GM04504 (cell line): ENCODE results near the gene FBXO46.

Experiments
- DNase-seq: peaks from one replicate; pipeline ENCODE4 v3.0.0-alpha.2; 2012; ENCODE audit warnings: low read depth

The FBXO46 gene, protein sequence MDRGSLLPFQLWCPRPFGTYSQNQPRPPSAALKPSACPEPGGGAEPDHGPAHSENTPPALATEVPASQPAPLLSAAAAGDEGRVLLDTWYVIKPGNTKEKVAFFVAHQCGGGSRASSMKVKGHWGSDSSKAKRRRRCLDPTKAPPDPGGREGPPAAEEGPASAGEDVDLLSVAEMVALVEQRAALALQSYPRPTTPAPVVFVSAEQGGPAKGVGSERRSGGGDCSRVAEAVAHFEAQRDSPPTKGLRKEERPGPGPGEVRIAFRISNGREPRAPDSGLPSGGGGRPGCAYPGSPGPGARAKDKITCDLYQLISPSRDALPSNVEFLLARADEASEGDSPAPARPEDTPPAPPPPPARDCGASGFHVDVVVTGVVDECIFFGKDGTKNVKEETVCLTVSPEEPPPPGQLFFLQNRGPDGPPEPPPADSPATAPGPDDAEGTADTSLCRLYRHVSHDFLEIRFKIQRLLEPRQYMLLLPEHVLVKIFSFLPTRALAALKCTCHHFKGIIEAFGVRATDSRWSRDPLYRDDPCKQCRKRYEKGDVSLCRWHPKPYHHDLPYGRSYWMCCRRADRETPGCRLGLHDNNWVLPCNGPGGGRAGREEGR

DNA sequence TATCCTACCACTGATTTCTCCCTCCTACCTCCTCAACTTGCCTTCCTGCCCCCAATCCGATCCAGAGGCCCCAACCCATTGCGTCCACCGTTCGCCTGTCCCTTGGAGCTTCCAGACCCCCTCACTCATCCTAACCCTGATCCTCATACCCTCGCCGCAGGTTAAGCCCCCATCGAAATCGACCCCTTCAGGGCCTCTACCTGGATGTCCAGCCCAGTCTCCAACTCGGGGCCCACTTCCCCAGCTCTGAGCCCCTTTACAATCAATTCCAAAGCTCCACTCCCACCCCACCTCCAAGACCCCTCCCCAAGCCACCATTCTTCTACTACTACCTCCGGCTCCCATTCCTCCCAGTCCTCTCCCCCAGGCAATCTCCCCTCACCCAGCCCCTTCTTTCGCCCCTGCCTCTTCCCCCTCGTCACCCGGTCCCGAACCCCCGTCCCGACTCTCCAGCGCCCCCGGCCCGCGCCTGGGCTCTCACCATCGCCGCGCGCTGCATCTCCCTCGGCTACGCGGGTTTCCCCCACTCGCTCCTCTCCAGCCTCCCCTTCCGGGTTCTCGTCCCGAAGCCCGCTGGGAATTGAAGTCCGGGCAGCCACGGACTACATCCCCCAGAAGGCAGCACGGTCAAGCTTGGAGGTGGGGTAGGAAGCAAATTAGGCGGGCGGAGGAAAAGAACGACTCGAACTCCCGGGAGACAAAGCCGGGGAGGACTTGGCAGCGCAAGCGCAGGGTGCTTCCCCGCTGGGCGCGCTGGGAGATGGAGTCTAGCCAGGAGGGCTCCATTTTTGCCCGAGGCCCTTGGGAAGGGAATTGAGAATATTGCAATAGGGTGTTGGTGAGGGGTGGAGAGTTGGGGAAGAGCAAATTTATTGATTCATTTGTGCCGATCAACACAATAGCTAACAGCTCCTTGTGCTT lies at the start of gene FBXO46:
FBXO46 (minus strand) TSS at position 529 of the 921 bp plus-strand sequence. CDS start 17,401 bp downstream, outside the sequence.
- peak; percentile 96 for DNase-seq

DNA sequence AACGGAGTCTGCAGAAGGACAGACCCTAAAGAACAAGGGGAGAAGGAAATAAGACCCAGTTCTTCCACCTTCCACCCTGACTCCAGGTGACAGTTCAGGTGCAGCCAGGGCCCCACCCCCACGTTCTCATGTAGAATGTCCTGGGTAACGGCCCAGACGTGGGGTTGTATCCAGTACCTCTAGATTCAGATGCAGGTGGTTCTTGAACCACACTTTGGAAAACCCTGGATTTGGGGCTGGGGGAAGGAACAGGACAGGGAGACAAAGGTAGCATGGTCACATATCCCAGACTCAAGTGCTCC lies 49.4 kb upstream of the FBXO46 start:
- no peak for DNase-seq

DNA sequence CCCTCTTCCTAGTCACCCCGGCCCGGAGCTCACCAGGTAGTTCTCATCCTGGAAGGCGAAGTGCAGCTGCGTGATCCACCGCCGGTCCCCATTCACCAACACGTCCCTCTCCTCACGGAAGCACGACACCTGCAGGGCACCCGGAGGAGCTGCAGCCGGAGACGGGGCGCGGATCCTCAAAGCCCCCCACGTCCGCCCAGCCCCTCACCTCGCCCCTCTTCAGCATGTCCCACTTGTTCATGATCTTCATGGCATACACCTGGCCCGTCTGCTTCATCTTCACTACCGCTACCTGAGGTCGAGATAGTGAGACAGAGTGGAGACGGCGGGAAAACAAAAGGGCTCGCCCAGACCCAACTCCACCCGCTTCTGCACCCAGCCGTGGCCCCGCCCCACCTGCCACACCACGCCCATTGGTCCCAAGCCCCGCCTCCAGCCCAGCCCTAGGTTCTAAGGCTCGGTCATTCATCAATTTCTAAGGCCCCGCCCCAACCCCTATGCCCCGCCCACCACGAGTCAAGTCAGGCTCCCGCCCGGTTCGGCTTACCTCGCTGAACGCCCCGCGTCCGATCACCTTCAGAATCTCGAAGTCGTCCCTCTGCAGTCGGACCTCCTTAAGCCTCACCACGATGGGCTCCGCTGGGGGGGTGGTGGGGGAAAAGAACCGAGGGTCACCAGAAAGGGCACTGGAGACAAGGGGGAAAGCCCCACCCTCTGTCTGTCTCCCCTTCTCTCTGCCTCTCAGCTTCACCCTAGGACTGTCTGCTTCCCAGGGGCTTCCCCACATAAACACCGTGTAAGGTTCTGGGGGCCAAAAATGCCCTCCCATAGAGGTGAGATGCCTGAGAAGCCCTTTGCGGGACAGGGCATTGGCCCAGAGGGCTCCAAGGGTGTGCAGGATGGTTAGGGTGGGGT lies 48.8 kb upstream of the FBXO46 start:
- no peak for DNase-seq

DNA sequence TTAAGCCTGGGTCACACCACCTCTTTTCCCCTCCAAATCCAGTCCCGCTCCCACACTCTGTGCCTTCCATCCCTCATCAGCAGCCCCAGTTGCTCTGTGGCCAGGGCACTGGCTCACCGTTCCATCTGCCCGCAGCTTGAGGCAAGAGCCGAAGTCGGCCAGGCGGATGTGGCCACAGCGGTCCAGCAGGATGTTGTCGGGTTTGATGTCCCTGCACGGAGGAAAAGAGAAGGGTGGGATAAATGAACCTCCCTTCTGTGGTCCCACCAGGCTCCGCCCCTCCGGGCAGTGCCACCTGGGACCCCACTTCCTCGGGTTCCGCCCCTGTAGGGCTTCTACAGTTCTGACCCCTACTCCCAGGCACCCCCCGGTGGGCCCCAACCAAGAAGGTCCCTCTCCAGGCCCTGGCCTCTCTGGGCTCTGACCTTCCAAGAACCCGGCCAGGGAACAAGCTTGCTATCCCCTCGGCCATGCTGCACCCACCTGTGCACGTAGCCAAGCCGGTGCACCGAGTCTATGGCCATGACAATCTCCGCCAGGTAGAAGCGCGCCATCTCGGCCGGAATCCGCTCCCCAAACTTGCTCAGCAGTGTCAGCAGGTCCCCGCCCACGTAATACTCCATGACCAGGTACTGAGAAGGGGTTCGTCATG lies 47.4 kb upstream of the FBXO46 start:
- DNase-seq, result no peak

DNA sequence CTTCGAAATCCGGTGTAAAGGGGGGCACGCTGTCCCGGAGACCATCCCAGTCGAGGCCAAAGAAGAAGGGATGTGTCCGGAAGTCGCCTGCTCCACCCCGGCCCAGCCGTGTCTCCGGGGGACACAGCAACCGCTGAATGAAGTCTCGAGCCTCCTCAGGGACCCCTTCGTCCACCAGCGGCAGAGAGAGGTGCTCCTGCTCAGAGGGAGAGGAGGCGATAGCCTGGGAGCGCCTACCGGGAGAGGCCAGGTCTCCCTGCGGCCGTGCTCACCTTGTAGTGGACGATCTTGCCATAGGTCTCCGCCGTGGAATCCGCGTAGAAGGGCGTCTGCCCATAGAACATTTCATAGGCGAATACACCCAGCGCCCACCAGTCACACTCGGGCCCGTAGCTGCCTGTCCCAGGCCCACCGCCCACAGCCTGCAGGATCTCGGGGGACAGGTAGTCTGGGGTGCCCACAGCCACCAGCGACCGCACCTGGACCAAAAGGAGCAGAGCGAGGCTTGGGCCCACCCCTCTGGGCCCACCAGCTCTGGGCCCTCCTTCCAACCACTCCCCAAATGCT lies 46.8 kb upstream of the FBXO46 start:
- DNase-seq, result no peak

DNA sequence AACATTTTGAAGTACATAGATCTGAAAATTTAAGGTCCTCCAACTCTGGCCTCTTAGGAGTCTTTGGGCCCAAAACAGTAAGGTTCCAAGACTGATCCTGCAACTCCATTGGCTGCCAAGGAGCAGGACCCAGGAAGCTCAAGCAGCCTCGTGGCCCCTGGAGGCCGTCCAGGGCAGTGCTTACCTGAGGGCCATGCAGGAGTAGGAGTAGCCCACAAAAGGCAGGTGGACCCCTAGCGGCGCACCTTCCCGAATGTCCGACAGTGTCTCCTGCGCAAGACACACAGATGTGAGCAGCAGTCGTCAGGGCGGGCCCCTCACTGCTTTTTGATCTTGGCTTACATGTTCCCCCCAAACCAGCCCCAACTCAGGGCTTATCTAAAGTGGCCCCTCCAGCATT lies 44.1 kb upstream of the FBXO46 start:
- DNase-seq, result no peak

DNA sequence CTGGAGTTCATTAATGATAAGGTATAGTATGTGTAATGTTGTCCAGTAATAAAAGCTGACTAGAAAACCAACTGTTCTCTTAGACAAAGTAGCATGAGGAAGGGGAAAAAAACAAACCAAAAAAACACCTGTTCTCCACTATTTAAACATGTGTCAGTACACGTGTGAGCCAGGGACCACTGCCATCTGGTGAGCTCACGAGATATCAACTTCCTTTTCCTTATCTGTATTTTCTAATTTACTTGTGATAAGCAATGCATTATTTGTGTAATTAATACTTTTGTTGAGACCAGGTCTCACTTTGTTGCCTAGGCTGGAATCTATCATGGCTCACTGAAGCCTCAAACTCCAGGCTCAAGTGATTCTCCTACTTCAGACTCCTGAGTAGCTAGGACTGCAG lies 42.7 kb upstream of the FBXO46 start:
- no peak for DNase-seq

DNA sequence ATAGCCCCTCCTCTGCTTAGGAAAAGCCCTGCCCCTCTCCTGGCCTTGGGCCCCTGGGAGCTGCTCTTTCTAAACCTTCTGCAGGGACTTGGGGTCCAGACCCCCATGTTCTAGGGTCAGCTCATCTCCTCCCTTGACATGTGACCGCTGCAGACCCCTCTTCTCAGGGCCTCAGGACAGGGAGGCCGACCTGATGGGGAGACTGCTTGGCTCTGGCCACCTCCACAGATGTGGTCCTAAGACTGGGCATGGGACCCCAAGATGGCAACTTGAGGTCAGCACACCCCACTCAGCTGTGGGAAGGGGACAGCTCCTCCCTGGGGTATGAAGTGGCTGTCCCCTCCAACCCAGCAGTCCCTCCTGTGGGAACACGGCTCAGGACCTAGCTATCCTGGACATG lies 42.2 kb upstream of the FBXO46 start:
- no peak for DNase-seq

DNA sequence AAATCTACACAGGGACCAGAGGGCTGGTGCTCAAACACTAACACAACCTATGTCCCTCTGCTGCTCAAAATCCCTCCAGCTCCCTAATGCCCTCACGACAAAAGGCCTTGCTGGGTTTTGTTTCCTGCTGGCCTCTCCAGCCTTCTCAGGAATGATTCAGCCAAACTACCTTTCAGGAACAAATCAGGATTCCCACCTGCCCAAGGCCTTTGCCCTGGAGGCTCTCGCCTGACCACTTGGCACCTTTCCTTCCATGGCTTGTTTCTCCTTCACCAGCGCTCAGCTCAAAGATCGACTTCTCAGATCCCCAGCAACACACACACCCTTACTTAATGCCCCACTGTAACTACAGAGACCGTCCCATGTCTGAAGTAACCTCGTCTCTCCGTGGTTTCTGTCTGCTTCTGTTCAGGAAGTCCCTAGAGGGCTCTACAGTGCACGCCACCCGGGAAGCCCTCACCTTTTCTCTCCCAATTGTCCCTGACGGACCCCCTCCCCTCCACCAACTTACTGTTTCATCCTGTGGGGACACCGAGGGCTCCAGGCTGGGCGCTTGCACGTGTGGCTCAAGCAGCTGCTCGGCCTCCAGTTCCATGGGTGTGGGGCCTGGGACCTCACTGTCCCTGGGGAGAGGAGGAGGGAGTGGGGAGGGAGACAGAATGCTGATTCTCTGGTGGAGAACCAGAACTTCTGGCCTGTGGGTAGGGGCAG lies 41.6 kb upstream of the FBXO46 start:
- DNase-seq, result no peak

DNA sequence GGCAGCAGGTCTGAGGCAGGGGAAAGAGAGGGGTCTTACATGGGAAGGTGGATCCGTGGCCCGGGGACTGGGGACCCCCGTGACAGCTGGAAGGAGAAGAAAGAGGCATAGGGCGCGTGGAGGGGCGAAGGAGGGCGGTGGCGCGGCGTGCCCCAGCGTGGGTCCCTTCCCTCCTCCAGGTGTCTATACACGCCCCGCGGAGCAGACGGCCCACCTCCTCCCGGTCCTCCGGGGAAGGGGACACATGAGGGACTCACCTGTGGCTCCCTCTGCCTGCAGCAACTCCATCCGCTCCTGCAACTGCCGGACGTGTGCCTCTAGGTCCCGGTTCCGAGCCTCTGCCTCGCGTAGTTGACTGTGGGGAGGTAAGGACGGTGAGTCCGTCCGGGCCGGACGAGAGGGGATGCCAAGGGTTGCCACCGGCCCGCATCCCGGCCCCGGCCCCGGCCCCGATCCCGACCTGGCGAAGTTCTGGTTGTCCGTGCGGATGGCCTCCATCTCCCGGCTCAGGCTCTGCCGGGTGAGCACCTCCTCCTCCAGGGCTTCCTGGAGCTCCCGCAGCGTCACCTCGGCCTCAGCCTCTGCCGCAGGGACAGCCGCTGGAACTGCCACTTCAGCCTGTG lies 40.7 kb upstream of the FBXO46 start:
- DNase-seq, result no peak

DNA sequence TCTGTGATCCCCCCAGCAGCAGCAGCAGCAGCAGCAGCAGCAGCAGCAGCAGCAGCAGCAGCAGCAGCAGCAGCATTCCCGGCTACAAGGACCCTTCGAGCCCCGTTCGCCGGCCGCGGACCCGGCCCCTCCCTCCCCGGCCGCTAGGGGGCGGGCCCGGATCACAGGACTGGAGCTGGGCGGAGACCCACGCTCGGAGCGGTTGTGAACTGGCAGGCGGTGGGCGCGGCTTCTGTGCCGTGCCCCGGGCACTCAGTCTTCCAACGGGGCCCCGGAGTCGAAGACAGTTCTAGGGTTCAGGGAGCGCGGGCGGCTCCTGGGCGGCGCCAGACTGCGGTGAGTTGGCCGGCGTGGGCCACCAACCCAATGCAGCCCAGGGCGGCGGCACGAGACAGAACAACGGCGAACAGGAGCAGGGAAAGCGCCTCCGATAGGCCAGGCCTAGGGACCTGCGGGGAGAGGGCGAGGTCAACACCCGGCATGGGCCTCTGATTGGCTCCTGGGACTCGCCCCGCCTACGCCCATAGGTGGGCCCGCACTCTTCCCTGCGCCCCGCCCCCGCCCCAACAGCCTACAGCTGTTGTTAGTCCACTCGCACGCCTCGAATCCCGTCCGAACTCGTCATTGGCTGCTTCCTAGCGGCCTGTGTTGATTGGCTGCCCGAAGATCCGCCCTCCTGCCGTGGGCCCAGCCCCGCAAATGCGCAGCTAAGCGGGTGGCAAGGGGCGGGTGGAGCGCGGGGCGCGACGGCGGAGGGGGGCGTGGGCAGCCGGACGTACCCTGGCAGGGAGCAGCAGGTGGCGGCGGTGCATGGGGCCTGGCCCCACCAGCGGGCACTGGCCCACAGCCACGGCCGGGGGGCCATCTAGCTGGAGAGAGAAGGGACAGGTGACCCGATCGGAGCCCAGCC lies 39.8 kb upstream of the FBXO46 start:
- peak; percentile 95 for DNase-seq

DNA sequence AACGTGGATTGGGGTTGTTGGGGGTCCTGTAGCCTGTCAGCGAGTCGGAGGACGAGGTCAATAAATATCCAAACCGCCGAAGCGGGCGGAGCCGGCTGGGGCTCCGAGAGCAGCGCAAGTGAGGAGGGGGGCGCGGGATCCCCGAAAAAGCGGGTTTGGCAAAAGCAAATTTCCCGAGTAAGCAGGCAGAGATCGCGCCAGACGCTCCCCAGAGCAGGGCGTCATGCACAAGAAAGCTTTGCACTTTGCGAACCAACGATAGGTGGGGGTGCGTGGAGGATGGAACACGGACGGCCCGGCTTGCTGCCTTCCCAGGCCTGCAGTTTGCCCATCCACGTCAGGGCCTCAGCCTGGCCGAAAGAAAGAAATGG lies 39.1 kb upstream of the FBXO46 start:
- DNase-seq, result no peak

DNA sequence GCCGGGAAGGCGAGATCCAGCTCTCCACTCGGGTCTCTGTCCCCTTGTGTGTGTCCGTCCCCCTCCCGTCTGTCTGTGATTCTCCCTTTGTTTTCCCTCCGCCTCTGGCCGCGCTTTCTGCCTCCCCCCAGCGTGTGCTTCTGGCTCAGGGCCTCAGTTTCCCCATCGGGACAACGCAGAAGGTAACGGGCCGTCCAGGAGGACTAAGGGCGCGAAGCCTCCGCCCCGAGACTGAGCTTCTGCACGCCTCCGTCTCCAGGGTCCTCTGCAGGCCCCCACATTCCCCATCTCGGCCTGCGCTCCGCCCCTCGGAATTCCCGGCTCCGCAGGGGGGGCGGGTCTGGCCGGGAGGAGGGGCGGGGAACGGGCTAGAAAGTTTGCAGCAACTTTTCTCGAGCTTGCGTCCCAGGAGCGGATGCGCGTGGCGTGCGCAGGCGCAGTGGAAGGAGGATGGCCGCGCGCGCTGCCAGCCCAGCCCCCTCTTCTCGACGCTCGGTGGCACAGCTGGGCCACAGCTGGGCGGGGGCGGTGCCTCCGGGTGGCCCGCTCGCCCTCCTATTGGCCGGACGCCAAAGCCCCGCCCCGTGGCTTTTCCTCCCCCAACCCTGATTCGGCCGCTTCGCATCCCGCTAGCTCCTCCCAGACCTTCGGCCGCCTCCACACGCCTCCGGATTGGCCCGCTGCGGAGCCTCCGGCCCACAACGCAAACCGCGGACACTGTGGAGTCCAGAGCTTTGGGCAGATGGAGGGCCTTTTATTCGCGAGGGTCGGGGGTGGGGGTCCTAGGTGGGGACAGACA lies 38.5 kb upstream of the FBXO46 start, which contains the start of gene SIX5:
SIX5 (minus strand) TSS at position 269 of the 799 bp plus-strand sequence. CDS start 408 bp downstream, outside the sequence.
- peak; percentile 96 for DNase-seq

DNA sequence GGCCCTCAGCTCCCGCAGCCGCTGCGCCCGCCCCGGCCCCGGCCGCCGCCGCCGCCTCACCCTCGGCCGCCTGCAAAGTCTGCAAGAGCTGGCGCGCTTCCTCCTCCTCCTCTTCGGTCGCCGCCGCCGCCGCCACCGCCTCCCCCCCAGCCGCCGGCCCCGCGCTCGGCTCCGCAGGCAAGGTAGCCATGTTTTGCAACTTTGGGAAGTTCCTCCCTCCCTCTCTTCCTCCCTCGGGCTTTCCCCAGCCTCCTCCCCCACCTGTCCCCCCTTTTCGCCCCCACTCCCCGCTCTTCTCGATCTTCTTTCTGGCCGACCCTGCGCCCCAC lies 37.9 kb upstream of the FBXO46 start:
- no peak for DNase-seq

DNA sequence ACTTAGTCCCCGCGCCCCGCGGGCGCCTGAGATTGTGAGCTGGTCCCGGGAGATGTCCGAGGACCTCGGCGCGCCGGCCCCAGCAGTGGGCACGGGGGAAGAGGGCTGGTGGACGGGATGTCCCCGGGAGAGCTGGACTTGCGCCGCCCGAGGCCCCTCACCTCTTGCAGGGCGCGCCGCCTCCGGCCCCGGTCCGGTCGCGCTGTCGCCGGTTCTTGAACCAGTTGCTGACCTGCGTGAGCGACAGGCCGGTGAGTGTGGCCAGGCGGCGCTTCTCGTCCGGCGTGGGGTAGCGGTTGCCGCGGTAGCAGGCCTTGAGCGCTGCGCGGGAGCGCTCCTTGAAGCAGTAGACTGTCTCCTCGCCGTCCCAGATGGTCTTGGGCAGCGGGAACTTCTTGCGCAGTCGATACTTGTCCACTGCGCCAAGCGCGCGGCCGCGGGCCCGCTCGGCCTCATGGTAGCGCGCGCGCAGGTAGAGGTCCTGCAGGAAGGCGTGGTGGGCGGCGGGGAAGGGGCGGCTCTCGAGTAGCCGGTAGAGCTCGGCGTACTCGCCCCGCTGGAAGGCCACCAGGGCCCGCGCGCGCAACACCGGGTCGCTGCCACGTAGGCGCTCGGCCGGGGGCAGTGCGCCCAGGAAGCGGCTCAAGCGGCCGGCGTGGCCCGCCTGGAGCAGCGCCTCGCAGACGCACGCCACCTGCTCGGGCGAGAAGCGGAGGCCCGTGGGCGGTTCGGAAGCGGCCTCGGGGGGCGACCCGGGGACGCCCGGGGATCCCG lies 37.4 kb upstream of the FBXO46 start:
- no peak for DNase-seq

DNA sequence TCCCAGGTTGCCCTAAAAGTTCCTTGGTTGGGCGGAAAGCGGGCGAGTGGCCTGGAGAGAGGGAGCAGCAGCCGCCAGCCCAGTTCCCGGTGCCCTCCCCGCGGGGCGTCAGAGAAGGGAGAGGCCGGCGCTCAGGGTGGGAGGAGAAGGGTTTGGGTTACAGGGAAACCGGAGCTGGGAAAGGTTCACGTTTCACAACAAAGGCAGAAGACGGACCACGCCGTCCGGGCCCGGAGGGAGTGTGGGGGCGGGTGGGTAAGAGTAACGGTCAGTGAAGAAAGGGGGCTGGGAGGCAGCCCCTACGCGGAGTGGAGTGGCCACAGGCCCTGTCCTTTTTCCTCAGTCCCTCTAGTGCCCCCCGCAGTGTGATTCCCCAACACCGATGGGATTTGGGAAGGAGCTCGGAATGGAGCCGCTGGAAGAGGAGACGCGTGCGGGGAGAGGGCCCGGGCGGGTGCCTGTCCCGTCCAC lies 36.7 kb upstream of the FBXO46 start:
- peak; percentile 73 for DNase-seq

DNA sequence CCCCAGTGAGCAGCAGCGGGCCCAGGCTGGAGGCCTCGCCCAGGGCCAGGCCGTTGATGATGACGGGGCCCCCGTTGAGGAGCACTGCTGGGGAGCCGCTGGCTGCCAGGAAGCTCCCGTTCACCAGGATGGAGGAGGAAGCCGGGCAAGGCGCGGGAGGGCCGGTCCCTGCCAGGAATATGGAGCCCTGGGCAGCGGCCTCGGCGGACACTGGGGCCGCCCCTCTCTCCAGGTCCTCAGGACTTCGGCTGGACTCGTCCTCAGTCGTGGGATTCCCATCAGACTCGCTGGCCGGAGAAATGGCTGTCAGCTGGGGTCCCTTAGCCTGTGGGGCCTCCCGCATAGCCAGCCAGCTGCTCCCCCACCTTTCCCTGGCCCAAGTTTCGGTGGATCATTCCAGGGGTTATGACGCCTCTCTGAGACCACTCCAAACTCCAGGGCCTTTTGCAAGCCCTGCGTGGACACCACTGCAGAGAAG lies 36.2 kb upstream of the FBXO46 start:
- DNase-seq, result no peak
